Karpas-422 (cell line): ENCODE measurements around the gene MPHOSPH9. TPM values are rescaled to one million over a fixed set of nuclear protein-coding genes. Genes with fewer than 3 reads are reported as not detected.

Experiments used
- DNase-seq: peaks from one replicate; pipeline ENCODE4 v3.0.0-alpha.2; 2015
- H2AFZ ChIP-seq: fragments of 200-600 bp; sonication (generic); 2 replicates; pipeline ENCODE4 v1.6.1; 2014; ENCODE audit warnings: antibody characterized with exemption, low read length, mixed read lengths
- H3K27ac ChIP-seq: fragments of 200-600 bp; sonication (generic); 2 replicates; pipeline ENCODE4 v1.5.1; 2014; ENCODE audit warnings: mild to moderate bottlenecking, low read length, moderate library complexity
- H3K27me3 ChIP-seq: fragments of 200-600 bp; sonication (generic); 2 replicates; pipeline ENCODE4 v1.6.1; 2014; ENCODE audit warnings: low read length, mixed read lengths
- H3K36me3 ChIP-seq: fragments of 200-600 bp; sonication (generic); 2 replicates; pipeline ENCODE4 v1.6.1; 2014; ENCODE audit warnings: low read length, mixed read lengths; ENCODE audit not compliant: insufficient read depth
- H3K4me1 ChIP-seq: fragments of 200-600 bp; sonication (generic); 2 replicates; pipeline ENCODE4 v1.6.1; 2014; ENCODE audit warnings: mild to moderate bottlenecking, low read length, mixed read lengths
- H3K4me2 ChIP-seq: fragments of 200-600 bp; sonication (generic); 2 replicates; pipeline ENCODE4 v1.6.1; 2014; ENCODE audit warnings: low read length, low read depth, mild to moderate bottlenecking; ENCODE audit not compliant: poor library complexity, severe bottlenecking
- H3K4me3 ChIP-seq: fragments of 200-600 bp; sonication (generic); 2 replicates; pipeline ENCODE4 v1.5.1; 2014; ENCODE audit warnings: mild to moderate bottlenecking, antibody characterized with exemption, low read length, mixed read lengths
- H3K79me2 ChIP-seq: fragments of 200-600 bp; sonication (generic); 2 replicates; pipeline ENCODE4 v1.6.1; 2014; ENCODE audit warnings: mild to moderate bottlenecking, low read length, mixed read lengths
- H3K9ac ChIP-seq: fragments of 200-600 bp; sonication (generic); 2 replicates; pipeline ENCODE4 v1.6.0; 2014; ENCODE audit warnings: low read length
- H3K9me2 ChIP-seq: fragments of 200-600 bp; sonication (generic), shearing (Covaris generic); replicated peaks from 2 replicates; pipeline ENCODE4 v1.6.0; 2014; ENCODE audit warnings: mild to moderate bottlenecking, low read length, moderate library complexity; ENCODE audit not compliant: insufficient read depth
- H3K9me3 ChIP-seq: fragments of 300-700, 200-600 bp; sonication (generic); 2 replicates; pipeline ENCODE4 v1.6.1; 2014; ENCODE audit warnings: low read length, mixed read lengths
- H4K20me1 ChIP-seq: fragments of 200-600 bp; sonication (generic); 2 replicates; pipeline ENCODE4 v1.6.1; 2014; ENCODE audit warnings: mild to moderate bottlenecking, antibody characterized with exemption, low read length, low read depth; ENCODE audit not compliant: insufficient read depth
- total RNA-seq: library from RNA; depleted of rRNA; stranded (reverse); fragments of >200 nt; shearing (Covaris generic); gene quantifications from 2 replicates; pipeline ENCODE4 v1.2.3, GENCODE V29; 2014; ENCODE audit warnings: low replicate concordance

Gene MPHOSPH9
- total RNA-seq, 1 experiment from 2014 or later: 84.9 TPM

DNA sequence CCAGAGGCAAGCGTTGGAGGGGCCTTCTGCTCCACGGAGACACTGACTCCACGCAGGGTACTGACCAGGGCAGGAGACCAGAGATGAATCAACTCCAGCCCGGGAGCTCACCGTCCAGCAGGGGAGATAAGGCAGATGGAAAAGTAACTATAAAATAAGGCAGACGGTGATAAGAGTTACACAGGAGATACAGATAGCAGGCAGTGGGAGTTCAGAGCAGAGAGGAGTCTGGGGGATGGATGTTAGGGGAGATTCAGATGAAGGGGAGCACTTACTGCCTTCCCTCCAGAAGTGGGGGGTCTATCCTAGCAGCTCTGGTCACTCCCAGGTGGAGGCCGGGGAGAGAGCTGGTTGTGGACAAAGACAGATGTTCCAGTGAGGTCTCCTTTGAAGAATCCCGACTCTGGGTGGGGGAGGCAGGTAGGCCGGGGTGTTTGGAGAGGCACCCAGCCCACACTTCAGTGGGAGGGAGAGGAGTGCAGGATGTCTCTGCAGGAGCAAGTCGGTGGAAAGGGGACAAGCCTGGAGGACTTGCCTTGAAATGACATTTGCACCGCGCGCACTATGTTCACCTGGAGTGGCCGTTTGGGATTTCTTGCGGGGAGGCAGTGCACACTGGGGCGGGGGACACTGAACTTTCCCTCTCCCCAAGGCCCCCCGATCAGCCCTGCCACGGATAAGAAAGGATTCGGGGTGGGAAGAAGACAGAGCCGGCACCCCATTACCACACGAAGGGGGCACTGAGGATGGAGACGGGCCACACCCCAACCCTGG, 83.3 kb downstream of the MPHOSPH9 start:
- no peaks in the 10 kb centered on the region for H3K79me2 ChIP-seq
- peak overlapping the region; percentile 30; the same call in 1 of the 2 replicates for H3K4me3 ChIP-seq
- DNase-seq: no peak
- no peak overlapping the region for H2AFZ ChIP-seq
- H3K36me3 ChIP-seq: peaks cover 8% of the 10 kb centered on the region; the same call in 1 of the 2 replicates
- no peaks in the 10 kb centered on the region for H3K27me3 ChIP-seq
- H3K9me3 ChIP-seq: no peaks in the 10 kb centered on the region
- H3K9me2 ChIP-seq: no peaks in the 10 kb centered on the region
- peak overlapping the region; percentile 42 for H3K4me2 ChIP-seq
- no peak overlapping the region for H3K9ac ChIP-seq
- no peaks in the 10 kb centered on the region for H4K20me1 ChIP-seq
- H3K27ac ChIP-seq: no peak overlapping the region
- H3K4me1 ChIP-seq: peaks cover 15% of the 10 kb centered on the region

DNA sequence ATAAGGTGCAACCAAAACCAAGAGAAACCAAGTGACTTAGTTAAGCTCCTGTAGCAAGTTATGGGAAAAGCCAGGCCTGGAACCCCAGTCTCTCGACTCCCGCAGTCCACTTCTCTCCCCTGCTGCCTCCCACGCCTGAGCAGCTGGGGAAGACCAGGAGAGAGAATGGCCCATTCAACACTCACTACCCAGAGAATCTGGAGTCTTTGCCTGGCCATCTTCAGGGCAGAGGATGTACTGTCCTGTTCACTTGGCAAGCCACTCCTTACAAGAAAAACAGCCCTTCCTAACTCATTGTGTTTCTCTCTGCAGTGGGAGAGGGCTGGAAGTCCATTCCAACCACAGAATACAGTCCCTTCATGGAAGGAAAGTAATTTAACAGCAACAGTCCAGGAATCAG, 83.9 kb downstream of the MPHOSPH9 start:
- Histone ChIP-seq H3K9ac (no peak overlapping the region), H3K4me1 (peaks cover 9% of the 10 kb centered on the region), H3K4me3 (no peak overlapping the region), H3K79me2 (no peaks in the 10 kb centered on the region), H3K27me3 (no peaks in the 10 kb centered on the region), H2AFZ (no peak overlapping the region), H3K36me3 (peaks cover 3% of the 10 kb centered on the region; the same call in 1 of the 2 replicates), H3K4me2 (no peak overlapping the region), H3K9me3 (no peaks in the 10 kb centered on the region), H3K9me2 (no peaks in the 10 kb centered on the region), H4K20me1 (no peaks in the 10 kb centered on the region), H3K27ac (no peak overlapping the region)
- DNase-seq: no peak

DNA sequence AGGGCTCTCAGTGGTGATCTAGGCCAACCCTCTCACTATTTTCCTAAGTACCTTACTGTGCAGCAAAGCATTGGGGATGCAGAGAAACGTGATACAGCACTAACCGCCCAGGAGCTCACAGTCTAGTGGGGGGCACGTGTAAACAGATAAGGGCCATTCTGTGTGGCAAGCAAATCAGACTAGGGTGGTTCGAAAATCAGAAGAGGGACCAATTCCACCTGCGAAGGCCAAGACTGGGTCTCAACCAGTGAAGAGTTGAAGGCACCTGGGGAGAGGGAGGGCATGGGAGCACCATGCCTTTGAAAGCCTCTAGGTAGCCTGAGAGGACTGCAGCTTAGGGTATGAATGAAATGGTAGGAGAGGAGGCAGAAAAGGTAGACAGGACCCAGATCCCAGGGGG, 84.3 kb downstream of the MPHOSPH9 start:
- no peaks in the 10 kb centered on the region for H3K9me2 ChIP-seq
- no peaks in the 10 kb centered on the region for H3K36me3 ChIP-seq
- no peak overlapping the region for H3K9ac ChIP-seq
- H2AFZ ChIP-seq: no peak overlapping the region
- no peak for DNase-seq
- H4K20me1 ChIP-seq: no peaks in the 10 kb centered on the region
- H3K27me3 ChIP-seq: no peaks in the 10 kb centered on the region
- no peak overlapping the region for H3K4me3 ChIP-seq
- no peaks in the 10 kb centered on the region for H3K9me3 ChIP-seq
- H3K79me2 ChIP-seq: no peaks in the 10 kb centered on the region
- H3K4me1 ChIP-seq: peaks cover 5% of the 10 kb centered on the region
- no peak overlapping the region for H3K4me2 ChIP-seq
- no peak overlapping the region for H3K27ac ChIP-seq

DNA sequence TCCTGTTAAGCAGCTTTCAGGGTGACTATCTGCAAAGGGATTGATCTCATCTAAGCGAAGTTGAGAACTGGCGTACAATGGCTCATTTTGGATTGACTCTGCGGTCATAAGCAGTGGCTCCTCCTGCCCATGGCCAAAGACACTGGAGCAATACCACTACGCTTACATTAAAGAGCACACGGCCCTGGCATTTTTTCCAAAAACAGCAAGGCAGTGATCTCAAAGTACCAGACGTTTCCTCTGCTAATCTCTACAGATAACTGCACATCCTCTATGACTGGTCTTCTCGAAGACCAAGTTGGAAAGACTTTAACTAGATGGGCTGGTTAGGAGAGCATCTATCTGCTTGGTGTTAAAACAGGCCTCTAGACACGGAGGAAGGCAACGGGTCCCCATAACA, 84.7 kb downstream of the MPHOSPH9 start:
- H3K4me3 ChIP-seq: no peak overlapping the region
- peaks cover 8% of the 10 kb centered on the region for H3K4me1 ChIP-seq
- H4K20me1 ChIP-seq: no peaks in the 10 kb centered on the region
- no peak overlapping the region for H2AFZ ChIP-seq
- DNase-seq: no peak
- no peaks in the 10 kb centered on the region for H3K27me3 ChIP-seq
- H3K27ac ChIP-seq: no peak overlapping the region
- no peaks in the 10 kb centered on the region for H3K36me3 ChIP-seq
- no peak overlapping the region for H3K9ac ChIP-seq
- no peaks in the 10 kb centered on the region for H3K9me2 ChIP-seq
- H3K4me2 ChIP-seq: no peak overlapping the region
- H3K79me2 ChIP-seq: no peaks in the 10 kb centered on the region
- H3K9me3 ChIP-seq: no peaks in the 10 kb centered on the region

DNA sequence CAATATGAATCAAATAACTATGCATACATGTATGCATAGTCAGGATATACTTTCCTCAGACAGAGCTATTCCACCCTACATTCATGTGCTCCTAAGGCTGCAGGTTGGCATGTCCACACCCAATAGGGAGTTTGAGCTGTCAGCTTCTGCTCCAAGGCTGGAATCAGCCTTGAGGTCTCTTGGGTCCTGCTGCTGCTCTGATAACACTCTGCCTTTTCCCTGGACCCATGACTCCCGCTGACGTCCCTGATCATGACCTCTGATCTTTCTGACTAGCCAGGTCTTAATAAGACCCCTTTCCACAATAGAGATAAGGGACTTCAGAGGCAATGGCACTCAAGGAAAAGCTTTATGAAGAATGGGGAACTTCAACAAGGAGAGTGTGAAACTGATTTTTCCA, 87.7 kb downstream of the MPHOSPH9 start:
- Histone ChIP-seq H3K4me3 (no peak overlapping the region), H3K9ac (no peak overlapping the region), H3K9me2 (no peaks in the 10 kb centered on the region), H2AFZ (no peak overlapping the region), H4K20me1 (no peaks in the 10 kb centered on the region), H3K9me3 (no peaks in the 10 kb centered on the region), H3K36me3 (no peaks in the 10 kb centered on the region), H3K4me1 (peaks cover 7% of the 10 kb centered on the region), H3K27ac (no peak overlapping the region), H3K27me3 (no peaks in the 10 kb centered on the region), H3K4me2 (no peak overlapping the region), H3K79me2 (no peaks in the 10 kb centered on the region)
- DNase-seq: no peak

DNA sequence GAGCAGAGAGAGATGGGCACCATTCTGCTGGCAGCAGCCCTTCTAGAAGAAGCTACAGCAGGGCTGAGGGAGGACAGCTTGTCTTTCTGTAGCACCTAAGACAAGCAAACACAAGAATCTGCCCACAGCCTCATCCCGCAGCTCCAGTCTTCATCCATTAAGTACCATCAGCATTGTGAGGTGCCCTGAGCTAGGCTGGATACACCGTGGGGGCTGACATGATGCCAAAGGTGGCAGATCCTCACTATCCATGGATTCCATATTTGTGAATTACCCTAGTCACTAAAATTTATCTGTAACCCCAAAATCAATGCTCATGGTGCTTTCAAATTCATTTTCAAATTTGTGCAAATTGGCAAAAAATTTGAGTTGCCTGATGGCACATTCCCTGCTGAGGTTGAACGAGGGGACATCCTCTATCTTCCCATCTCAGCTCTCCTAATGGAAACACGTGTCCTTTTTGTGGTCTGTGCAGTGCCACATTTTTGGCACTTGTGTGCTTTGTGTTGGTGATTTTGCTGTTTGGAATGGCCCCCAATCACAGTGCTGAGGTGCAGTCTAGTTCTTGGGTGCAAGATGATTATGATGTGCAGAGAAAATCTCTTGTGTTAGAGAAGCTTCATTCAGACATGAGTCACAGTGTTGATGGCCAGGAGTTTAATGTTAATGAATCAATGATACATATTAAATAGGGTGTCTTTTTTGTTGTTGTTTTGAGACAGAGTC, 89.0 kb downstream of the MPHOSPH9 start:
- Histone ChIP-seq H3K9me3 (no peaks in the 10 kb centered on the region), H3K27ac (no peak overlapping the region), H3K9me2 (no peaks in the 10 kb centered on the region), H3K4me3 (no peak overlapping the region), H2AFZ (no peak overlapping the region), H3K79me2 (no peaks in the 10 kb centered on the region), H3K4me2 (peak overlapping the region; percentile 19), H3K27me3 (no peaks in the 10 kb centered on the region), H3K4me1 (peaks cover 7% of the 10 kb centered on the region), H3K36me3 (no peaks in the 10 kb centered on the region), H3K9ac (no peak overlapping the region), H4K20me1 (no peaks in the 10 kb centered on the region)
- DNase-seq: no peak

DNA sequence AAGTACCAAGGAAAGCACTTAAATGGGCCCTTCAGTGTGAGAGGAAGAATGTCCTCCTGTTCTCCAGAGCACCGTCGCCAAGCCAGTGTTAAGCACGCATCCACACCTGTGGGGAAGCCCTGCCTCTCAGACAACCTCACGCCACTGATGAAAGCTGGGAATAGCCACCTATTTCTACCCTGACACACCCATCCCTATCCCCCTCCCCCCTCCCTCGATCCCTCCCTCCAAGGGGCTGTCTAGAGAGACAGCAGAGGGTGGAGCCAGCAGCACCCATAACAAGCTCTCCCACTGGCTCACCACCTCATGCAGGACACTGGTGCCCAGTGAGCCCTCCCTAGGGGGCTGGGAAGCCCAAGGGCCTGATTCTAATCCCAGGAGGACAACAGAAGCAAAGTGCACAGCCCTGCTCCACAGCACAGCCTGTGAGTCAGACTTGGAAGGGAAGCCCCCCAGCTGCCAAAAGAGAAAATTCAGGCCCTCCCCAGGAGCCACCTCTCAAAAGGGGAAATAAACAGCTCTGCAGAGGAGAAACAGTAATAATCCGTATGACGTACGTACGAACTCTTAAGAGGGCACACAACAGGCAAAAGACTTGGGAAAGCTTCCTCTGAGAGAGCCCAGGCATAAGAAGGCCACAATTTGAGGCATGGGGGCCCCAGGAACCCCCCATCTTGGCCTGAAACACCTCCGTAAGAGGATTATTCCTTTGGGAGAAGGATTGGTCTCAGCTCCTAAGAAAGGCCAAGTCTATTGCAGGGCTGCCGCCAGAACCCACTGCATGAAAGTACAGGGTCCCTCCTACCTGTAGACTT, 89.8 kb downstream of the MPHOSPH9 start:
- no peak overlapping the region for H3K9ac ChIP-seq
- H4K20me1 ChIP-seq: no peaks in the 10 kb centered on the region
- no peaks in the 10 kb centered on the region for H3K27me3 ChIP-seq
- H3K9me2 ChIP-seq: no peaks in the 10 kb centered on the region
- H3K4me2 ChIP-seq: peak overlapping the region; percentile 19
- H3K36me3 ChIP-seq: no peaks in the 10 kb centered on the region
- H2AFZ ChIP-seq: no peak overlapping the region
- peaks cover 7% of the 10 kb centered on the region for H3K4me1 ChIP-seq
- no peaks in the 10 kb centered on the region for H3K79me2 ChIP-seq
- no peak overlapping the region for H3K4me3 ChIP-seq
- no peaks in the 10 kb centered on the region for H3K9me3 ChIP-seq
- H3K27ac ChIP-seq: no peak overlapping the region
- peak; percentile 54 for DNase-seq

DNA sequence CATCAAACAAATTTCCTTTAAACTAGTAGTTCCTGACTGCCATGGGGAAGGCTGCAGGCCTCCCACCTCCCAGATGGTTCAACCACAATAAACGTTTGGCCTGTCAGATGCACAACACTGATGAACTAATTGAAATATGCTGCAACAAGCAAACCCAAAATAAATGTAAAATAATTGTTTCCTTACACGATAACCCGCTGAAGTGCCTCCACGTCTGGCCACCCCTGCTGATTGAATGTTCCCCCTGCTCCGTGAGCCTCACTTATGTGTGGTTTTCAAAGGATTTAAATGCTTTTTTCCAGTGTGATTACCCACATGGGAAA, 90.5 kb downstream of the MPHOSPH9 start:
- no peak overlapping the region for H3K4me2 ChIP-seq
- H3K36me3 ChIP-seq: no peaks in the 10 kb centered on the region
- H3K27ac ChIP-seq: no peak overlapping the region
- no peaks in the 10 kb centered on the region for H3K9me2 ChIP-seq
- H4K20me1 ChIP-seq: no peaks in the 10 kb centered on the region
- no peak overlapping the region for H3K4me3 ChIP-seq
- no peak overlapping the region for H3K9ac ChIP-seq
- no peaks in the 10 kb centered on the region for H3K9me3 ChIP-seq
- peaks cover 7% of the 10 kb centered on the region for H3K4me1 ChIP-seq
- H2AFZ ChIP-seq: no peak overlapping the region
- no peaks in the 10 kb centered on the region for H3K79me2 ChIP-seq
- no peak for DNase-seq
- no peaks in the 10 kb centered on the region for H3K27me3 ChIP-seq
